Measurements from ENCODE around the gene OR8B2. TPM values are rescaled to one million over a fixed set of nuclear protein-coding genes. Genes with fewer than 3 reads are reported as not detected.

The OR8B2 gene
- total RNA-seq, result not detected
- total RNA-seq (2013), result not detected
- total RNA-seq, result 0 reads per million in 29 experiments

- Histone ChIP-seq H3K36me3 (ENCODE audit: control insufficient read depth in 2 of 2, extremely low read depth in 1 of 2, insufficient read depth in 1 of 2, low read length in 1 of 2) (no peaks in the 10 kb centered on the region), H3K27me3 (replicated peaks in 1 of 2; ENCODE audit: control insufficient read depth in 2 of 2, extremely low read depth in 1 of 2, insufficient read depth in 2 of 2, low read length in 1 of 2) (peaks cover 0 to 2% of the 10 kb centered on the region in 2 experiments), H3K27ac (ENCODE audit: low read length) (no peak within 1 kb of the TSS), H3K4me1 (ENCODE audit: control insufficient read depth in 1 of 2, extremely low read depth in 1 of 2, insufficient read depth in 2 of 2, low read length in 2 of 2) (no peaks in the 10 kb centered on the region), H3K9me3 (no peaks in the 10 kb centered on the region), H3K4me3 (ENCODE audit: control insufficient read depth in 1 of 2, extremely low read depth in 1 of 2, low read length in 1 of 2) (no peak within 1 kb of the TSS)
- WGBS (ENCODE audit: insufficient coverage), result no CpG with 5 or more reads among the region's 2 CpGs
- Mint-ChIP-seq H3K4me1 (no peaks in the 10 kb centered on the region), H3K9me3 (no peaks in the 10 kb centered on the region), H3K36me3 (no peaks in the 10 kb centered on the region), H3K27me3 (peaks cover 0 to 4% of the 10 kb centered on the region in 2 donors), H3K27ac (no peak within 1 kb of the TSS), H3K4me3 (no peak within 1 kb of the TSS)
- DNase-seq, result no peak
- ChIA-PET POLR2A (no interaction called here), CTCF (no interaction called here)
- ATAC-seq (replicated peaks in 1 of 4), result no peak
These were observed at the start of gene OR8B2 for GRCh38 chr11:124384399-124384798. OR8B2 (minus strand) TSS chr11:124384499; CDS start chr11:124383343, 1,156 bp downstream.

- H3K4me3 Mint-ChIP-seq, result no peak overlapping the region
- POLR2A ChIA-PET, result no interaction called here
These were observed 45.3 kb upstream of the OR8B2 start for GRCh38 chr11:124429599-124429998.

GRCh38 chr11:124424384-124424921 is 40.2 kb upstream of the OR8B2 start, which contains the start of gene OR8B4:
OR8B4 (minus strand) TSS chr11:124424871; CDS start chr11:124424871, 0 bp downstream.
- DNase-seq (no peak), ATAC-seq (replicated peaks in 1 of 4) (no peak)
- ChIA-PET CTCF (interaction anchor here in 1 of 2 donors (0.6 kb wide), 1 partner anchor 16 kb away, joined by 3 read pairs; no protein-coding TSS in a partner anchor), POLR2A (no interaction called here)
- no peaks in the 10 kb centered on the region for H3K36me3 ChIP-seq (ENCODE audit: control insufficient read depth in 2 of 2, extremely low read depth in 1 of 2, insufficient read depth in 1 of 2, low read length in 1 of 2)
- WGBS (ENCODE audit: insufficient coverage), result 71% methylated on average over 1 of the region's 2 CpGs
- Mint-ChIP-seq H3K27me3 (peaks cover 2 to 30% of the 10 kb centered on the region in 2 donors), H3K4me3 (no peak within 1 kb of the TSS), H3K27ac (no peak within 1 kb of the TSS), H3K9me3 (peaks cover 0 to under 1% (median under 1%) of the 10 kb centered on the region in 3 donors), H3K4me1 (no peaks in the 10 kb centered on the region), H3K36me3 (no peaks in the 10 kb centered on the region)
- H3K27ac ChIP-seq (ENCODE audit: low read length), result no peak within 1 kb of the TSS
- no peak within 1 kb of the TSS for H3K4me3 ChIP-seq (ENCODE audit: control insufficient read depth in 1 of 2, extremely low read depth in 1 of 2, low read length in 1 of 2)
- H3K9me3 ChIP-seq, result no peaks in the 10 kb centered on the region
- H3K4me1 ChIP-seq (ENCODE audit: control insufficient read depth in 1 of 2, extremely low read depth in 1 of 2, insufficient read depth in 2 of 2, low read length in 2 of 2), result no peaks in the 10 kb centered on the region
- H3K27me3 ChIP-seq (replicated peaks in 1 of 2; ENCODE audit: control insufficient read depth in 2 of 2, extremely low read depth in 1 of 2, insufficient read depth in 2 of 2, low read length in 1 of 2), result peaks cover 4 to 13% of the 10 kb centered on the region in 2 experiments

More at GRCh38 chr11:124429599-124429998, 45.3 kb upstream of the OR8B2 start:
- DNase-seq (no peak), ATAC-seq (replicated peaks in 1 of 4) (no peak)
- no peaks in the 10 kb centered on the region for H3K4me1 Mint-ChIP-seq
- no peaks in the 10 kb centered on the region for H3K4me1 ChIP-seq (ENCODE audit: control insufficient read depth in 1 of 2, extremely low read depth in 1 of 2, insufficient read depth in 2 of 2, low read length in 2 of 2)
- no peaks in the 10 kb centered on the region for H3K9me3 ChIP-seq
- no peaks in the 10 kb centered on the region for H3K36me3 ChIP-seq (ENCODE audit: control insufficient read depth in 2 of 2, extremely low read depth in 1 of 2, insufficient read depth in 1 of 2, low read length in 1 of 2)
- peaks cover 0 to 2% of the 10 kb centered on the region in 2 experiments for H3K27me3 ChIP-seq (replicated peaks in 1 of 2; ENCODE audit: control insufficient read depth in 2 of 2, extremely low read depth in 1 of 2, insufficient read depth in 2 of 2, low read length in 1 of 2)
- WGBS (ENCODE audit: insufficient coverage), result no CpG with 5 or more reads among the region's 2 CpGs
- peaks cover 0 to 5% (median 4%) of the 10 kb centered on the region in 3 donors for H3K9me3 Mint-ChIP-seq
- no peak overlapping the region for H3K4me3 ChIP-seq (ENCODE audit: control insufficient read depth in 1 of 2, extremely low read depth in 1 of 2, low read length in 1 of 2)
- peaks cover 0 to 6% of the 10 kb centered on the region in 2 donors for H3K27me3 Mint-ChIP-seq
- CTCF ChIA-PET, result interaction anchor here in 1 of 2 donors (1.1 kb wide), 1 partner anchor 28 kb away, joined by 4 read pairs; no protein-coding TSS in a partner anchor
- H3K27ac Mint-ChIP-seq, result no peak overlapping the region
- no peaks in the 10 kb centered on the region for H3K36me3 Mint-ChIP-seq
- no peak overlapping the region for H3K27ac ChIP-seq (ENCODE audit: low read length)

DNA sequence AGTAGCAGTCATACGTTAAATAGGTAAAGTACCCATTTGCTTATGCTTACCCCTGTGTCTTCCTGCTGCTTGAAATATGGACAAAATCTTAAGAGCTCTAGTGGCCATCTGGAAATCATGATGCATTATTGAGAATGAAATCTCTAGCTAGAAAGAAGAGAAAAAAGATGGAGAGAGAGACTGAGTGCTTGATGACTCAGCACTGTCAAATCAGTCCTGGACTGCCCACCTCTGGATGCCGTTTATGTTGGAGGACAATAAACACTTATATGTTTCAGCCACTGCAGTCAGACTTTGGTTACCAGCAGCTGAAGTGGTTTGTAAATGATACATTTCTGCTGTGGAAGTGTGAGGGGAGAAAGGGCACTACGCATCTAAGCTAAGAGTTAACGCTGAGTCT is 36.7 kb upstream of the OR8B2 start:
- DNase-seq, result no peak
- Histone ChIP-seq H3K27ac (ENCODE audit: low read length) (no peak overlapping the region), H3K27me3 (replicated peaks in 1 of 2; ENCODE audit: control insufficient read depth in 2 of 2, extremely low read depth in 1 of 2, insufficient read depth in 2 of 2, low read length in 1 of 2) (peaks cover 4 to 13% of the 10 kb centered on the region in 2 experiments), H3K9me3 (no peaks in the 10 kb centered on the region), H3K4me3 (ENCODE audit: control insufficient read depth in 1 of 2, extremely low read depth in 1 of 2, low read length in 1 of 2) (no peak overlapping the region), H3K4me1 (ENCODE audit: control insufficient read depth in 1 of 2, extremely low read depth in 1 of 2, insufficient read depth in 2 of 2, low read length in 2 of 2) (no peaks in the 10 kb centered on the region), H3K36me3 (ENCODE audit: control insufficient read depth in 2 of 2, extremely low read depth in 1 of 2, insufficient read depth in 1 of 2, low read length in 1 of 2) (no peaks in the 10 kb centered on the region)
- H3K4me3 Mint-ChIP-seq, result no peak overlapping the region
- H3K36me3 Mint-ChIP-seq, result no peaks in the 10 kb centered on the region
- H3K9me3 Mint-ChIP-seq, result peaks cover 0 to 4% (median 0%) of the 10 kb centered on the region in 3 donors
- WGBS (ENCODE audit: insufficient coverage), result 75% methylated on average over 2 of the region's 4 CpGs
- CTCF ChIA-PET, result interaction anchor here in 1 of 2 donors (0.6 kb wide), 1 partner anchor 72 kb away, joined by 4 read pairs; no protein-coding TSS in a partner anchor
- no peak for ATAC-seq (replicated peaks in 1 of 4)
- POLR2A ChIA-PET, result no interaction called here
- peaks cover 6 to 30% of the 10 kb centered on the region in 2 donors for H3K27me3 Mint-ChIP-seq
- no peaks in the 10 kb centered on the region for H3K4me1 Mint-ChIP-seq
- no peak overlapping the region for H3K27ac Mint-ChIP-seq

GRCh38 chr11:124415356-124415923 is 31.1 kb upstream of the OR8B2 start:
- H3K4me3 ChIP-seq (ENCODE audit: control insufficient read depth in 1 of 2, extremely low read depth in 1 of 2, low read length in 1 of 2), result no peak overlapping the region
- H3K4me1 Mint-ChIP-seq, result no peaks in the 10 kb centered on the region
- no peak overlapping the region for H3K4me3 Mint-ChIP-seq
- DNase-seq (peak in 1 of 35 experiments; percentile 31), ATAC-seq (replicated peaks in 1 of 4) (no peak)
- no peak overlapping the region for H3K27ac Mint-ChIP-seq
- ChIA-PET POLR2A (no interaction called here), CTCF (interaction anchor here (0.7 to 1.4 kb wide), 7 partner anchors 13 to 473 kb away, joined by 3 to 12 read pairs (median 5); no protein-coding TSS in a partner anchor)
- H3K27me3 ChIP-seq (replicated peaks in 1 of 2; ENCODE audit: control insufficient read depth in 2 of 2, extremely low read depth in 1 of 2, insufficient read depth in 2 of 2, low read length in 1 of 2), result peaks cover 4 to 8% of the 10 kb centered on the region in 2 experiments
- no peaks in the 10 kb centered on the region for H3K36me3 ChIP-seq (ENCODE audit: control insufficient read depth in 2 of 2, extremely low read depth in 1 of 2, insufficient read depth in 1 of 2, low read length in 1 of 2)
- WGBS (ENCODE audit: insufficient coverage), result no CpG with 5 or more reads among the region's 5 CpGs
- H3K27ac ChIP-seq (ENCODE audit: low read length), result no peak overlapping the region
- H3K27me3 Mint-ChIP-seq, result peaks cover 4 to 19% of the 10 kb centered on the region in 2 donors
- no peaks in the 10 kb centered on the region for H3K9me3 ChIP-seq
- H3K4me1 ChIP-seq (ENCODE audit: control insufficient read depth in 1 of 2, extremely low read depth in 1 of 2, insufficient read depth in 2 of 2, low read length in 2 of 2), result no peaks in the 10 kb centered on the region
- H3K9me3 Mint-ChIP-seq, result peaks cover 0 to 4% (median 0%) of the 10 kb centered on the region in 3 donors
- H3K36me3 Mint-ChIP-seq, result no peaks in the 10 kb centered on the region

- ChIA-PET POLR2A (no interaction called here), CTCF (no interaction called here)
- Mint-ChIP-seq H3K9me3 (no peaks in the 10 kb centered on the region), H3K27ac (no peak overlapping the region), H3K4me1 (peaks cover 0 to 5% (median 0%) of the 10 kb centered on the region in 3 donors), H3K36me3 (no peaks in the 10 kb centered on the region), H3K4me3 (no peak overlapping the region), H3K27me3 (peaks cover 1 to 39% of the 10 kb centered on the region in 2 donors)
- ATAC-seq (replicated peaks in 1 of 4) (no peak), DNase-seq (no peak)
- Histone ChIP-seq H3K4me3 (ENCODE audit: control insufficient read depth in 1 of 2, extremely low read depth in 1 of 2, low read length in 1 of 2) (no peak overlapping the region), H3K36me3 (ENCODE audit: control insufficient read depth in 2 of 2, extremely low read depth in 1 of 2, insufficient read depth in 1 of 2, low read length in 1 of 2) (no peaks in the 10 kb centered on the region), H3K27ac (ENCODE audit: low read length) (no peak overlapping the region), H3K4me1 (ENCODE audit: control insufficient read depth in 1 of 2, extremely low read depth in 1 of 2, insufficient read depth in 2 of 2, low read length in 2 of 2) (no peaks in the 10 kb centered on the region), H3K9me3 (no peaks in the 10 kb centered on the region), H3K27me3 (replicated peaks in 1 of 2; ENCODE audit: control insufficient read depth in 2 of 2, extremely low read depth in 1 of 2, insufficient read depth in 2 of 2, low read length in 1 of 2) (peaks cover 0 to 5% of the 10 kb centered on the region in 2 experiments)
- 78% methylated on average over 3 of the region's 7 CpGs for WGBS (ENCODE audit: insufficient coverage)
These were observed 25.6 kb upstream of the OR8B2 start for GRCh38 chr11:124409906-124410305.
